HepG2 (cell line): ENCODE measurements around the gene CCDC197. TPM values are rescaled to one million over a fixed set of nuclear protein-coding genes. Genes with fewer than 3 reads are reported as not detected.

Source experiments
- ATAC-seq: fragments of 200-7000 bp; cut with Tn5 transposase; 3 replicates; pipeline ENCODE4 v1.9.1; 2020; ENCODE audit warnings: mild to moderate bottlenecking, moderate library complexity
- BruUV-seq: library from RNA; stranded (reverse); fragments of 400-500 nt; replicated peaks from 2 replicates; lab custom pipeline; 2021; lab: Mats Ljungman, UMichigan
- CTCF ChIA-PET: fragments of 300-600 bp; formaldehyde crosslinking; extraction: SDS; loops from one replicate; lab custom pipeline; 2021; ENCODE audit warnings: low total read pairs, inconsistent platforms, low intra/inter-chr PET ratio; lab: Yijun Ruan, JAX
- POLR2A ChIA-PET: fragments of 350-600 bp; sonication (Branson Sonifier 250); formaldehyde crosslinking; loops from one replicate; lab custom pipeline; 2020; ENCODE audit warnings: antibody characterized with exemption, inconsistent platforms; lab: Yijun Ruan, JAX
- DNase-seq: peaks from one replicate; pipeline ENCODE4 v3.0.0-alpha.2; 2015; ENCODE audit warnings: low spot score
- FAIRE-seq: peaks from 3 replicates; lab custom pipeline; 2011; peaks lifted over from hg19 to GRCh38; lab: Jason Lieb, UNC
- H2AFZ ChIP-seq: one replicate; pipeline ENCODE4 v1.6.1; 2011; ENCODE audit warnings: low read length, inconsistent platforms
- H3K27ac ChIP-seq: fragments of 300-600 bp; 3 replicates; pipeline ENCODE4 v1.8.0; 2011; ENCODE audit warnings: mixed run types, mild to moderate bottlenecking, mixed read lengths, low read length, inconsistent platforms; ENCODE audit not compliant: insufficient read depth; ENCODE audit errors: extremely low read length
- H3K27me3 ChIP-seq, 2 experiments: fragments of 200-600 bp in 1 of 2; 2 replicates in 1 of 2; 3 replicates in 1 of 2; pipeline versions ENCODE4 v1.6.0 to v1.8.0; 2011; ENCODE audit warnings: low read length in 2 of 2, mild to moderate bottlenecking in 2 of 2, moderate library complexity in 2 of 2, inconsistent platforms in 1 of 2; ENCODE audit not compliant: insufficient read depth in 2 of 2, control insufficient read depth in 1 of 2
- H3K36me3 ChIP-seq, 2 experiments: fragments of 200-600 bp in 1 of 2; replicated peaks in 1 of 2; 2 replicates in 1 of 2; 3 replicates in 1 of 2; pipeline versions ENCODE4 v1.5.1 to v1.8.0; 2011; ENCODE audit warnings: low read length in 2 of 2, inconsistent platforms in 1 of 2; ENCODE audit not compliant: insufficient read depth in 2 of 2, control insufficient read depth in 1 of 2
- H3K4me1 ChIP-seq: 2 replicates; pipeline ENCODE4 v1.5.1; 2012; ENCODE audit warnings: low read length, inconsistent platforms; ENCODE audit not compliant: insufficient read depth
- H3K4me2 ChIP-seq: 2 replicates; pipeline ENCODE4 v1.6.0; 2011; ENCODE audit warnings: low read depth, low read length, inconsistent platforms
- H3K4me3 ChIP-seq, 3 experiments: fragments of 200-600 bp in 1 of 3; sonication (generic), shearing (Covaris generic) in 1 of 3; replicated peaks in 1 of 3; 2 replicates each; pipeline ENCODE4 v1.5.1; 2011 to 2016; ENCODE audit warnings: low read length in 3 of 3, inconsistent platforms in 2 of 3, low read depth in 2 of 3, mild to moderate bottlenecking in 2 of 3, control low read depth in 1 of 3, mixed read lengths in 1 of 3; ENCODE audit not compliant: insufficient read depth in 1 of 3
- H3K79me2 ChIP-seq: one replicate; pipeline ENCODE4 v1.6.1; 2011; ENCODE audit warnings: low read length, inconsistent platforms; ENCODE audit not compliant: insufficient read depth
- H3K9ac ChIP-seq: 2 replicates; pipeline ENCODE4 v1.6.0; 2011; ENCODE audit warnings: mild to moderate bottlenecking, low read depth, low read length, inconsistent platforms; ENCODE audit not compliant: insufficient read depth
- H3K9me3 ChIP-seq: 2 replicates; pipeline ENCODE4 v1.5.1; 2012; ENCODE audit warnings: mild to moderate bottlenecking, low read length
- H4K20me1 ChIP-seq: 2 replicates; pipeline ENCODE4 v1.6.0; 2011; ENCODE audit warnings: inconsistent platforms, mild to moderate bottlenecking, low read length, moderate library complexity; ENCODE audit not compliant: insufficient read depth
- BCL3 ChIP-seq: sonication (generic); formaldehyde crosslinking; IDR thresholded peaks from 2 replicates; pipeline ENCODE4 v1.5.1; 2020; ENCODE audit warnings: mild to moderate bottlenecking, missing genetic modification reagents, moderate library complexity
- E2F1 ChIP-seq: sonication (generic); formaldehyde crosslinking; IDR thresholded peaks from 2 replicates; pipeline ENCODE4 v1.5.0; 2020; ENCODE audit warnings: missing genetic modification reagents
- GATAD1 ChIP-seq: IDR thresholded peaks from 2 replicates; pipeline ENCODE4 v1.6.1; 2016; ENCODE audit warnings: missing genetic modification reagents, missing compliant biosample characterization
- HDAC1 ChIP-seq: sonication (generic); formaldehyde crosslinking; IDR thresholded peaks from 2 replicates; pipeline ENCODE4 v1.5.1; 2020; ENCODE audit warnings: mild to moderate bottlenecking, missing genetic modification reagents
- HDAC2 ChIP-seq: sonication (generic); formaldehyde crosslinking; IDR thresholded peaks from 2 replicates; pipeline ENCODE4 v1.4.0; 2020; ENCODE audit warnings: missing genetic modification reagents
- MBNL3 ChIP-seq: fragments of 250-450 bp; sonication (Bioruptor Pico); conservative IDR thresholded peaks from 2 replicates; pipeline ENCODE4 v1.8.0; 2022; ENCODE audit warnings: mild to moderate bottlenecking, inconsistent platforms
- MTA1 ChIP-seq: sonication (generic); formaldehyde crosslinking; IDR thresholded peaks from 2 replicates; pipeline ENCODE4 v1.4.0; 2020; ENCODE audit warnings: missing genetic modification reagents, mild to moderate bottlenecking, borderline replicate concordance
- NFE2 ChIP-seq: sonication (generic); formaldehyde crosslinking; IDR thresholded peaks from 2 replicates; pipeline ENCODE4 v1.4.0; 2020; ENCODE audit warnings: missing genetic modification reagents
- PRPF4 ChIP-seq: fragments of 200-400 bp; formaldehyde crosslinking; IDR thresholded peaks from 2 replicates; pipeline ENCODE4 v1.6.1; 2016; ENCODE audit warnings: low read length, low read depth; ENCODE audit not compliant: poor library complexity, severe bottlenecking
- TBL1XR1 ChIP-seq: fragments of 150-350 bp; IDR thresholded peaks from 2 replicates; pipeline ENCODE4 v1.6.1; 2014; ENCODE audit warnings: borderline replicate concordance, low read length; ENCODE audit not compliant: partially characterized antibody
- U2AF2 ChIP-seq: fragments of 200-400 bp; formaldehyde crosslinking; IDR thresholded peaks from 2 replicates; pipeline ENCODE4 v1.6.1; 2017; ENCODE audit warnings: low read depth, mild to moderate bottlenecking, low read length
- ZNF101 ChIP-seq: sonication (generic); formaldehyde crosslinking; IDR thresholded peaks from 2 replicates; pipeline ENCODE4 v1.4.0; 2020; ENCODE audit warnings: mild to moderate bottlenecking, low read depth, missing genetic modification reagents, borderline replicate concordance
- ZNF20 ChIP-seq: sonication (generic); formaldehyde crosslinking; IDR thresholded peaks from 2 replicates; pipeline ENCODE4 v1.4.0; 2020; ENCODE audit warnings: mild to moderate bottlenecking, moderate library complexity, missing genetic modification reagents
- ZNF567 ChIP-seq: sonication (generic); formaldehyde crosslinking; IDR thresholded peaks from 2 replicates; pipeline ENCODE4 v1.8.1; 2023; ENCODE audit warnings: mild to moderate bottlenecking, missing genetic modification reagents, borderline replicate concordance
- ZNF781 ChIP-seq: sonication (generic); formaldehyde crosslinking; IDR thresholded peaks from 2 replicates; pipeline ENCODE4 v1.5.1; 2020; ENCODE audit warnings: borderline replicate concordance, mild to moderate bottlenecking, missing genetic modification reagents; ENCODE audit errors: not compliant biosample characterization
- ZNF784 ChIP-seq: sonication (generic); formaldehyde crosslinking; IDR thresholded peaks from 2 replicates; pipeline ENCODE4 v1.5.1; 2020; ENCODE audit warnings: missing genetic modification reagents, mild to moderate bottlenecking, borderline replicate concordance
- WGBS: methylation state at CpG from one replicate; pipeline ENCODE4 v1.1.6; 2017; ENCODE audit warnings: low lambda C conversion rate; 5-methylcytosine and 5-hydroxymethylcytosine counted together
- in situ Hi-C: cut with HindIII; loops from 2 replicates; pipeline ENCODE4 v1.10.0; 2017; ENCODE audit warnings: low pct_unique_long_range_greater_than_20kb; ENCODE audit not compliant: extremely low pct_ligation_motif_present
- intact Hi-C: fragments of 100-400 bp; cut with micrococcal nuclease; formaldehyde crosslinking; loops from one replicate; pipeline ENCODE4 v1.10.0; 2022; ENCODE audit not compliant: unreplicated experiment
- polyA plus RNA-seq, 8 experiments: library from polyadenylated mRNA; depleted of rRNA in 3 of 8; stranded (reverse) in 7 of 8; unstranded in 1 of 8; fragments of >200 nt; fragmentation: Illumina TruSeq in 4 of 8; extraction: Trizol in 4 of 8; gene quantifications; 2 replicates each; pipeline versions ENCODE4 v1.2.1 to v1.2.3, GENCODE V29; 2011 to 2016; ENCODE audit warnings: low read depth in 4 of 8, missing spikeins in 1 of 8, mixed read lengths in 1 of 8; ENCODE audit not compliant: insufficient read depth in 1 of 8
- total RNA-seq, 5 experiments: library from RNA; depleted of rRNA; stranded (reverse); fragments of >200 nt; fragmentation: Illumina TruSeq; extraction: Trizol; gene quantifications; 2 replicates each; pipeline ENCODE4 v1.2.3, GENCODE V29; 2016; ENCODE audit warnings: low read depth in 1 of 5

Gene CCDC197
- total and polyA plus RNA-seq, 2 of the 13 experiments (the other 11 are each of a cell fraction or from before 2014, with no cell fraction given), result 0.11 to 0.13 TPM

GRCh38 chr14:94050231-94050880 is 53.3 kb downstream of the CCDC197 start:
- H3K27ac ChIP-seq, result no peak overlapping the region
- no peak overlapping the region for H3K9ac ChIP-seq
- ATAC-seq, result no peak
- no peaks in the 10 kb centered on the region for H3K9me3 ChIP-seq
- FAIRE-seq, result no peak
- H3K4me2 ChIP-seq, result no peak overlapping the region
- no peaks in the 10 kb centered on the region for H3K79me2 ChIP-seq
- H4K20me1 ChIP-seq, result no peaks in the 10 kb centered on the region
- DNase-seq, result no peak
- no peaks in the 10 kb centered on the region for H3K27me3 ChIP-seq
- ChIA-PET CTCF (interaction anchor here (1.4 to 1.9 kb wide), 2 partner anchors 82 to 86 kb away, joined by 3 to 12 read pairs; no protein-coding TSS in a partner anchor), POLR2A (no interaction called here)
- H2AFZ ChIP-seq, result no peak overlapping the region
- no peak overlapping the region for H3K4me3 ChIP-seq
- 100% methylated on average over 4 of the region's 6 CpGs for whole genome bisulfite sequencing
- peaks cover 19% of the 10 kb centered on the region for H3K4me1 ChIP-seq
- in situ Hi-C loops, result loop anchor here (10.0 kb wide), 1 partner anchor 254 kb away; no protein-coding TSS in a partner anchor
- no TSS peak for BruUV-seq
- intact Hi-C loops, result no loop called here
- peaks cover 34 to 81% of the 10 kb centered on the region in 2 experiments for H3K36me3 ChIP-seq
- TF ChIP-seq TBL1XR1 (no peak), GATAD1 (no peak), PRPF4 (no peak), NFE2 (no peak), ZNF20 (CRISPR knock-in tag) (no peak), ZNF781 (CRISPR knock-in tag) (no peak), E2F1 (CRISPR knock-in tag) (no peak), MTA1 (CRISPR knock-in tag) (no peak), ZNF567 (CRISPR knock-in tag) (no peak), U2AF2 (no peak), ZNF101 (CRISPR knock-in tag) (no peak), MBNL3 (CRISPR knock-in tag) (no peak), BCL3 (CRISPR knock-in tag) (no peak), ZNF784 (CRISPR knock-in tag) (no peak), HDAC1 (no peak), HDAC2 (CRISPR knock-in tag) (no peak)
